IMR-90 (cell line): ENCODE data around the gene CLEC16A. TPM values are rescaled to one million over a fixed set of nuclear protein-coding genes. Genes with fewer than 3 reads are reported as not detected.

Source experiments
- ATAC-seq: fragments of 200-7000 bp; cut with Tn5 transposase; 2 replicates; pipeline ENCODE4 v1.9.1; 2020; ENCODE audit warnings: low read depth, mild to moderate bottlenecking, moderate library complexity
- BruUV-seq: library from RNA; stranded (reverse); fragments of 400-500 nt; replicated peaks from 2 replicates; lab custom pipeline; 2021; lab: Mats Ljungman, UMichigan
- CTCF ChIA-PET: fragments of 300-600 bp; formaldehyde crosslinking; extraction: SDS; loops from one replicate; lab custom pipeline; 2021; ENCODE audit warnings: antibody characterized with exemption; lab: Yijun Ruan, JAX
- POLR2A ChIA-PET: fragments of 300-600 bp; sonication (Branson Sonifier 250); formaldehyde crosslinking; loops from one replicate; lab custom pipeline; 2022; ENCODE audit warnings: antibody characterized with exemption; ENCODE audit not compliant: unreplicated experiment; lab: Charles Lee
- DNase-seq: peaks from one replicate; pipeline ENCODE4 v3.0.0; 2013
- H2AFZ ChIP-seq: replicated peaks from 2 replicates; pipeline ENCODE3; 2013; ENCODE audit warnings: low read length, mild to moderate bottlenecking; ENCODE audit not compliant: poor library complexity
- H2AK5ac ChIP-seq: 2 replicates; pipeline ENCODE4 v1.6.1; 2013; ENCODE audit warnings: low read depth, low read length, inconsistent platforms
- H2AK9ac ChIP-seq: replicated peaks from 2 replicates; pipeline ENCODE3; 2013; ENCODE audit warnings: mild to moderate bottlenecking, low read depth, low read length, moderate library complexity; ENCODE audit not compliant: poor library complexity
- H2BK120ac ChIP-seq: 2 replicates; pipeline ENCODE4 v1.6.1; 2013; ENCODE audit warnings: low read depth, low read length, inconsistent platforms
- H2BK15ac ChIP-seq: 3 replicates; pipeline ENCODE4 v1.6.1; 2013; ENCODE audit warnings: low read depth, low read length, inconsistent platforms
- H2BK20ac ChIP-seq: 2 replicates; pipeline ENCODE4 v1.6.1; 2013; ENCODE audit warnings: low read depth, mild to moderate bottlenecking, inconsistent platforms, low read length, moderate library complexity
- H2BK5ac ChIP-seq: 2 replicates; pipeline ENCODE4 v1.6.1; 2013; ENCODE audit warnings: mild to moderate bottlenecking, low read depth, low read length, inconsistent platforms; ENCODE audit not compliant: poor library complexity, severe bottlenecking
- H3K14ac ChIP-seq: replicated peaks from 2 replicates; pipeline ENCODE4 v1.6.1; 2013; ENCODE audit warnings: low read depth, low read length, inconsistent platforms
- H3K18ac ChIP-seq: 2 replicates; pipeline ENCODE4 v1.6.1; 2013; ENCODE audit warnings: low read depth, low read length, control low read depth
- H3K23ac ChIP-seq: 2 replicates; pipeline ENCODE4 v1.6.1; 2013; ENCODE audit warnings: low read depth, low read length, inconsistent platforms
- H3K27ac ChIP-seq: 2 replicates; pipeline ENCODE4 v1.5.1; 2013; ENCODE audit warnings: mild to moderate bottlenecking, control low read depth, low read length; ENCODE audit not compliant: insufficient read depth
- H3K27me3 ChIP-seq: 2 replicates; pipeline ENCODE4 v1.6.1; 2013; ENCODE audit warnings: low read length; ENCODE audit not compliant: control insufficient read depth, insufficient read depth
- H3K36me3 ChIP-seq: 2 replicates; pipeline ENCODE4 v1.6.1; 2013; ENCODE audit warnings: low read length, mixed read lengths; ENCODE audit not compliant: control insufficient read depth, insufficient read depth
- H3K4ac ChIP-seq: 2 replicates; pipeline ENCODE4 v1.6.1; 2013; ENCODE audit warnings: low read depth, low read length, inconsistent platforms
- H3K4me1 ChIP-seq: 2 replicates; pipeline ENCODE4 v1.6.1; 2013; ENCODE audit warnings: low read length, mixed read lengths; ENCODE audit not compliant: control insufficient read depth, insufficient read depth
- H3K4me2 ChIP-seq: 2 replicates; pipeline ENCODE4 v1.6.1; 2013; ENCODE audit warnings: low read depth, mild to moderate bottlenecking, control low read depth, low read length, moderate library complexity
- H3K4me3 ChIP-seq: 2 replicates; pipeline ENCODE4 v1.5.1; 2013; ENCODE audit warnings: low read depth, mild to moderate bottlenecking, control low read depth, low read length, moderate library complexity; ENCODE audit not compliant: insufficient read depth
- H3K56ac ChIP-seq: 2 replicates; pipeline ENCODE4 v1.6.1; 2013; ENCODE audit warnings: low read length, inconsistent platforms; ENCODE audit not compliant: insufficient read depth; ENCODE audit errors: extremely low read depth
- H3K79me1 ChIP-seq, 2 experiments: 2 replicates each; pipeline ENCODE4 v1.6.1; 2013; ENCODE audit warnings: low read length in 2 of 2, inconsistent platforms in 1 of 2, low read depth in 1 of 2
- H3K9ac ChIP-seq: 2 replicates; pipeline ENCODE4 v1.6.1; 2013; ENCODE audit warnings: low read depth, low read length, control low read depth
- H3K9me1 ChIP-seq: 2 replicates; pipeline ENCODE4 v1.6.1; 2013; ENCODE audit warnings: low read length, inconsistent platforms; ENCODE audit not compliant: insufficient read depth
- H3K9me3 ChIP-seq: 2 replicates; pipeline ENCODE4 v1.6.1; 2013; ENCODE audit warnings: low read length; ENCODE audit not compliant: control insufficient read depth, insufficient read depth
- H4K20me1 ChIP-seq: 2 replicates; pipeline ENCODE4 v1.6.1; 2013; ENCODE audit warnings: low read length, inconsistent platforms; ENCODE audit not compliant: insufficient read depth
- H4K5ac ChIP-seq: 2 replicates; pipeline ENCODE4 v1.6.1; 2013; ENCODE audit warnings: mild to moderate bottlenecking, low read depth, low read length, control low read depth
- H4K8ac ChIP-seq, 2 experiments: 2 replicates each; pipeline ENCODE4 v1.6.1; 2013; ENCODE audit warnings: low read depth in 2 of 2, low read length in 2 of 2, control low read depth in 1 of 2, inconsistent platforms in 1 of 2
- H4K91ac ChIP-seq: 2 replicates; pipeline ENCODE4 v1.6.1; 2013; ENCODE audit warnings: low read depth, low read length, inconsistent platforms; ENCODE audit not compliant: insufficient read depth
- BHLHE40 ChIP-seq: fragments of 150-350 bp; IDR thresholded peaks from 2 replicates; pipeline ENCODE4 v1.6.1; 2016; ENCODE audit warnings: mild to moderate bottlenecking, low read depth, low read length
- CEBPB ChIP-seq: IDR thresholded peaks from 2 replicates; pipeline ENCODE4 v1.6.1; 2012; ENCODE audit warnings: low read depth, low read length, improper control_type of control experiment
- CHD1 ChIP-seq: IDR thresholded peaks from 2 replicates; pipeline ENCODE4 v1.6.1; 2012; ENCODE audit warnings: low read depth, low read length, improper control_type of control experiment
- CTCF ChIP-seq: conservative IDR thresholded peaks from 2 replicates; pipeline ENCODE4 v1.5.1; 2012; ENCODE audit warnings: mild to moderate bottlenecking, low read depth, low read length, improper control_type of control experiment
- ELK1 ChIP-seq: fragments of 150-350 bp; IDR thresholded peaks from 2 replicates; pipeline ENCODE4 v1.6.1; 2016; ENCODE audit warnings: low read depth, mild to moderate bottlenecking, low read length, moderate library complexity, borderline replicate concordance
- MAFK ChIP-seq: IDR thresholded peaks from 2 replicates; pipeline ENCODE4 v1.6.1; 2012; ENCODE audit warnings: low read depth, low read length, improper control_type of control experiment
- MXI1 ChIP-seq: IDR thresholded peaks from 2 replicates; pipeline ENCODE4 v1.6.1; 2012; ENCODE audit warnings: low read depth, mild to moderate bottlenecking, low read length, moderate library complexity, borderline replicate concordance
- POLR2A ChIP-seq: IDR thresholded peaks from 2 replicates; pipeline ENCODE4 v1.6.1; 2012; ENCODE audit warnings: mild to moderate bottlenecking, low read depth, low read length
- RAD21 ChIP-seq: IDR thresholded peaks from 2 replicates; pipeline ENCODE4 v1.6.1; 2012; ENCODE audit warnings: low read length, improper control_type of control experiment
- RCOR1 ChIP-seq: IDR thresholded peaks from 2 replicates; pipeline ENCODE4 v1.6.1; 2012; ENCODE audit warnings: mild to moderate bottlenecking, low read length, improper control_type of control experiment; ENCODE audit not compliant: insufficient replicate concordance
- SMC3 ChIP-seq: fragments of 150-350 bp; IDR thresholded peaks from 2 replicates; pipeline ENCODE4 v1.6.1; 2016; ENCODE audit warnings: low read depth, mild to moderate bottlenecking, antibody characterized with exemption, low read length, moderate library complexity
- WGBS, 2 experiments: methylation state at CpG; one replicate each; pipeline versions ENCODE4 v1.1.5 to v1.1.7; 2013; ENCODE audit warnings: missing lambda C conversion rate in 2 of 2; ENCODE audit not compliant: insufficient read length in 1 of 2; ENCODE audit errors: extremely low coverage in 2 of 2; 5-methylcytosine and 5-hydroxymethylcytosine counted together
- dilution Hi-C: fragments of 300-500 bp; cut with HindIII; formaldehyde crosslinking; loops from one replicate; pipeline ENCODE4 v1.14.3; 2018; ENCODE audit warnings: low sequenced_read_pairs; ENCODE audit not compliant: unreplicated experiment
- in situ Hi-C: fragments of 300-500 bp; cut with MboI; formaldehyde crosslinking; loops from 3 replicates; pipeline ENCODE4 v1.14.3; 2019; ENCODE audit warnings: low sequenced_read_pairs, inconsistent platforms, mixed read lengths
- intact Hi-C: fragments of 100-400 bp; cut with micrococcal nuclease; formaldehyde crosslinking; loops from 2 replicates; pipeline ENCODE4 v1.10.0; 2022
- polyA plus RNA-seq, 3 experiments: library from polyadenylated mRNA; depleted of rRNA; stranded (reverse); fragments of >200 nt; gene quantifications; 2 replicates each; pipeline ENCODE4 v1.2.3, GENCODE V29; 2012; ENCODE audit warnings: low replicate concordance in 1 of 3
- total RNA-seq: library from RNA; depleted of rRNA; stranded (reverse); fragments of >200 nt; gene quantifications from 2 replicates; pipeline ENCODE4 v1.2.3, GENCODE V29; 2012

The CLEC16A gene
- total and polyA plus RNA-seq, 2 of the 4 experiments (the other 2 are of a cell fraction) = 15.9 to 16.5 TPM

- H2BK15ac ChIP-seq = no peak overlapping the region; the same call in 2 of the 3 replicates
- no peaks in the 10 kb centered on the region for H3K27me3 ChIP-seq
- POLR2A ChIA-PET = no interaction called here
- H2AK5ac ChIP-seq = no peak overlapping the region
- H2AFZ ChIP-seq = no peak overlapping the region
- no peak overlapping the region for H3K18ac ChIP-seq
- WGBS, 2 experiments = 94% methylated on average over 4 of the region's 7 CpGs; no CpG with 5 or more reads in 1 of the 2 experiments
- peaks cover 4% of the 10 kb centered on the region; the same call in 1 of the 2 replicates for H3K4me1 ChIP-seq
- H3K9ac ChIP-seq = no peak overlapping the region
- peaks cover 14% of the 10 kb centered on the region for H3K36me3 ChIP-seq
- intact Hi-C loops = loop anchor here (1.0 kb wide), 1 partner anchor 9 kb away; no protein-coding TSS in a partner anchor
- dilution Hi-C loops = no loop called here
- no peak overlapping the region for H4K8ac ChIP-seq
- BruUV-seq = no TSS peak
- TF ChIP-seq ELK1 (no peak), MAFK (no peak), POLR2A (no peak), RAD21 (no peak), BHLHE40 (no peak), CEBPB (no peak), RCOR1 (no peak), CTCF (no peak), SMC3 (no peak), CHD1 (no peak), MXI1 (no peak)
- H2BK120ac ChIP-seq = no peak overlapping the region
- H4K5ac ChIP-seq = no peak overlapping the region
- no peak overlapping the region for H3K4me3 ChIP-seq
- no peak for ATAC-seq
- no peak overlapping the region for H3K56ac ChIP-seq
- no peak overlapping the region for H3K23ac ChIP-seq
- H3K79me1 ChIP-seq = 0 out of 4 replicates have a peak, but pooled peaks cover 0 to 4% of the 10 kb centered on the region in 2 experiments
- no peak overlapping the region for H2BK20ac ChIP-seq
- H3K4me2 ChIP-seq = no peak overlapping the region
- no peak overlapping the region for H2AK9ac ChIP-seq
- no peaks in the 10 kb centered on the region for H4K20me1 ChIP-seq
- peaks cover 4% of the 10 kb centered on the region; the same call in 1 of the 2 replicates for H3K9me1 ChIP-seq
- CTCF ChIA-PET = interaction anchor here (0.6 to 0.7 kb wide), 2 partner anchors 9 to 117 kb away, joined by 3 to 9 read pairs; no protein-coding TSS in a partner anchor
- H3K27ac ChIP-seq = no peak overlapping the region
- in situ Hi-C loops = no loop called here
- no peak overlapping the region for H3K4ac ChIP-seq
- no peak overlapping the region for H2BK5ac ChIP-seq
- no peak for DNase-seq
- H4K91ac ChIP-seq = no peak overlapping the region
- H3K9me3 ChIP-seq = no peaks in the 10 kb centered on the region
- H3K14ac ChIP-seq = no peak overlapping the region
These were observed 123.4 kb downstream of the CLEC16A start for GRCh38 chr16:11067697-11068141.
